Omental fat pad (tissue), 4 donors: ENCODE data around the gene EPHA3. TPM values are rescaled to one million over a fixed set of nuclear protein-coding genes. Genes with fewer than 3 reads are reported as not detected.

Source experiments
- ATAC-seq: fragments of 150-250 bp; one replicate; pipeline ENCODE4 v1.9.1; 2016; ENCODE audit warnings: mild to moderate bottlenecking, moderate library complexity; ENCODE audit not compliant: low FRiP score
- DNase-seq: peaks from one replicate; pipeline ENCODE4 v3.0.0-alpha.2; 2019; ENCODE audit warnings: low spot score
- CTCF ChIP-seq, 3 donors: fragments of 450-650 bp; IDR thresholded peaks; one replicate each; pipeline ENCODE4 v1.5.1; 2016 to 2017; ENCODE audit warnings: antibody characterized with exemption in 3 of 3, mild to moderate bottlenecking in 3 of 3, moderate library complexity in 2 of 3
- total RNA-seq, 4 donors: library from RNA; depleted of rRNA; stranded (reverse); fragments of >200 nt; gene quantifications; one replicate each; pipeline ENCODE4 v1.1.0, GENCODE V29; 2016

EPHA3 gene
- total RNA-seq = 10 to 100 TPM in 1 of 4 donors, 1 to 10 TPM in 3; 2.8 to 15.3 (median 4.9) TPM

GRCh38 chr3:89107461-89108290 lies at the start of gene EPHA3:
EPHA3 (plus strand) TSS chr3:89107621; CDS start chr3:89107749, 128 bp downstream.
- DNase-seq (no peak), ATAC-seq (peak; percentile 62)
- TF ChIP-seq CTCF (IDR thresholded peaks at IDR 0.05) = no peak

GRCh38 chr3:89058371-89058770 lies 49.0 kb upstream of the EPHA3 start:
- DNase-seq = no peak
- ATAC-seq = no peak
- TF ChIP-seq CTCF (IDR thresholded peaks at IDR 0.05) = no peak

GRCh38 chr3:89059211-89059925 lies 48.1 kb upstream of the EPHA3 start:
- no peak for TF ChIP-seq CTCF (IDR thresholded peaks at IDR 0.05)
- DNase-seq (no peak), ATAC-seq (no peak)

- no peak for ATAC-seq
- TF ChIP-seq CTCF (IDR thresholded peaks at IDR 0.05) = no peak
- no peak for DNase-seq
Measured at GRCh38 chr3:89061259-89061658, 46.2 kb upstream of the EPHA3 start.

- ATAC-seq (no peak), DNase-seq (no peak)
- TF ChIP-seq CTCF (IDR thresholded peaks at IDR 0.05) = no peak
Measured at GRCh38 chr3:89067736-89068135, 39.7 kb upstream of the EPHA3 start.

GRCh38 chr3:89072642-89073041 lies 34.8 kb upstream of the EPHA3 start:
- TF ChIP-seq CTCF (IDR thresholded peaks at IDR 0.05) = no peak
- DNase-seq (no peak), ATAC-seq (no peak)
